HepG2 (cell line): Measurements from ENCODE around the gene TPGS1. TPM values are rescaled to one million over a fixed set of nuclear protein-coding genes. Genes with fewer than 3 reads are reported as not detected.
A peak's percentile ranks its signal among the peaks of the same experiment; 100 is the strongest.

Source experiments
- ATAC-seq: fragments of 200-7000 bp; cut with Tn5 transposase; 3 replicates; pipeline ENCODE4 v1.9.1; 2020; ENCODE audit warnings: mild to moderate bottlenecking, moderate library complexity
- BruUV-seq: library from RNA; stranded (reverse); fragments of 400-500 nt; replicated peaks from 2 replicates; lab custom pipeline; 2021; lab: Mats Ljungman, UMichigan
- CTCF ChIA-PET: fragments of 300-600 bp; formaldehyde crosslinking; extraction: SDS; loops from one replicate; lab custom pipeline; 2021; ENCODE audit warnings: low total read pairs, inconsistent platforms, low intra/inter-chr PET ratio; lab: Yijun Ruan, JAX
- POLR2A ChIA-PET: fragments of 350-600 bp; sonication (Branson Sonifier 250); formaldehyde crosslinking; loops from one replicate; lab custom pipeline; 2020; ENCODE audit warnings: antibody characterized with exemption, inconsistent platforms; lab: Yijun Ruan, JAX
- DNase-seq: peaks from one replicate; pipeline ENCODE4 v3.0.0-alpha.2; 2015; ENCODE audit warnings: low spot score
- FAIRE-seq: peaks from 3 replicates; lab custom pipeline; 2011; peaks lifted over from hg19 to GRCh38; lab: Jason Lieb, UNC
- H2AFZ ChIP-seq: one replicate; pipeline ENCODE4 v1.6.1; 2011; ENCODE audit warnings: low read length, inconsistent platforms
- H3K27ac ChIP-seq: fragments of 300-600 bp; 3 replicates; pipeline ENCODE4 v1.8.0; 2011; ENCODE audit warnings: mixed run types, mild to moderate bottlenecking, mixed read lengths, low read length, inconsistent platforms; ENCODE audit not compliant: insufficient read depth; ENCODE audit errors: extremely low read length
- H3K27me3 ChIP-seq, 2 experiments: fragments of 200-600 bp in 1 of 2; 2 replicates in 1 of 2; 3 replicates in 1 of 2; pipeline versions ENCODE4 v1.6.0 to v1.8.0; 2011; ENCODE audit warnings: low read length in 2 of 2, mild to moderate bottlenecking in 2 of 2, moderate library complexity in 2 of 2, inconsistent platforms in 1 of 2; ENCODE audit not compliant: insufficient read depth in 2 of 2, control insufficient read depth in 1 of 2
- H3K36me3 ChIP-seq, 2 experiments: fragments of 200-600 bp in 1 of 2; replicated peaks in 1 of 2; 2 replicates in 1 of 2; 3 replicates in 1 of 2; pipeline versions ENCODE4 v1.5.1 to v1.8.0; 2011; ENCODE audit warnings: low read length in 2 of 2, inconsistent platforms in 1 of 2; ENCODE audit not compliant: insufficient read depth in 2 of 2, control insufficient read depth in 1 of 2
- H3K4me1 ChIP-seq: 2 replicates; pipeline ENCODE4 v1.5.1; 2012; ENCODE audit warnings: low read length, inconsistent platforms; ENCODE audit not compliant: insufficient read depth
- H3K4me2 ChIP-seq: 2 replicates; pipeline ENCODE4 v1.6.0; 2011; ENCODE audit warnings: low read depth, low read length, inconsistent platforms
- H3K4me3 ChIP-seq, 3 experiments: fragments of 200-600 bp in 1 of 3; sonication (generic), shearing (Covaris generic) in 1 of 3; replicated peaks in 1 of 3; 2 replicates each; pipeline ENCODE4 v1.5.1; 2011 to 2016; ENCODE audit warnings: low read length in 3 of 3, inconsistent platforms in 2 of 3, low read depth in 2 of 3, mild to moderate bottlenecking in 2 of 3, control low read depth in 1 of 3, mixed read lengths in 1 of 3; ENCODE audit not compliant: insufficient read depth in 1 of 3
- H3K79me2 ChIP-seq: one replicate; pipeline ENCODE4 v1.6.1; 2011; ENCODE audit warnings: low read length, inconsistent platforms; ENCODE audit not compliant: insufficient read depth
- H3K9ac ChIP-seq: 2 replicates; pipeline ENCODE4 v1.6.0; 2011; ENCODE audit warnings: mild to moderate bottlenecking, low read depth, low read length, inconsistent platforms; ENCODE audit not compliant: insufficient read depth
- H3K9me3 ChIP-seq: 2 replicates; pipeline ENCODE4 v1.5.1; 2012; ENCODE audit warnings: mild to moderate bottlenecking, low read length
- H4K20me1 ChIP-seq: 2 replicates; pipeline ENCODE4 v1.6.0; 2011; ENCODE audit warnings: inconsistent platforms, mild to moderate bottlenecking, low read length, moderate library complexity; ENCODE audit not compliant: insufficient read depth
- BRD4 ChIP-seq: sonication (generic); formaldehyde crosslinking; IDR thresholded peaks from 2 replicates; pipeline ENCODE4 v1.4.0; 2020; ENCODE audit warnings: missing genetic modification reagents
- ONECUT2 ChIP-seq: sonication (generic); formaldehyde crosslinking; IDR thresholded peaks from 2 replicates; pipeline ENCODE4 v1.4.0; 2020; ENCODE audit warnings: missing genetic modification reagents
- RBFOX2 ChIP-seq: fragments of 200-400 bp; formaldehyde crosslinking; IDR thresholded peaks from 2 replicates; pipeline ENCODE4 v1.6.1; 2017; ENCODE audit warnings: low read depth, mild to moderate bottlenecking, low read length
- ZKSCAN5 ChIP-seq: sonication (generic); formaldehyde crosslinking; IDR thresholded peaks from 2 replicates; pipeline ENCODE4 v1.5.1; 2020; ENCODE audit warnings: mild to moderate bottlenecking, missing genetic modification reagents
- ZNF607 ChIP-seq: sonication (generic); formaldehyde crosslinking; IDR thresholded peaks from 2 replicates; pipeline ENCODE4 v1.5.1; 2020; ENCODE audit warnings: missing genetic modification reagents, mild to moderate bottlenecking, borderline replicate concordance
- WGBS: methylation state at CpG from one replicate; pipeline ENCODE4 v1.1.6; 2017; ENCODE audit warnings: low lambda C conversion rate; 5-methylcytosine and 5-hydroxymethylcytosine counted together
- in situ Hi-C: cut with HindIII; loops from 2 replicates; pipeline ENCODE4 v1.10.0; 2017; ENCODE audit warnings: low pct_unique_long_range_greater_than_20kb; ENCODE audit not compliant: extremely low pct_ligation_motif_present
- intact Hi-C: fragments of 100-400 bp; cut with micrococcal nuclease; formaldehyde crosslinking; loops from one replicate; pipeline ENCODE4 v1.10.0; 2022; ENCODE audit not compliant: unreplicated experiment
- polyA plus RNA-seq, 8 experiments: library from polyadenylated mRNA; depleted of rRNA in 3 of 8; stranded (reverse) in 7 of 8; unstranded in 1 of 8; fragments of >200 nt; fragmentation: Illumina TruSeq in 4 of 8; extraction: Trizol in 4 of 8; gene quantifications; 2 replicates each; pipeline versions ENCODE4 v1.2.1 to v1.2.3, GENCODE V29; 2011 to 2016; ENCODE audit warnings: low read depth in 4 of 8, missing spikeins in 1 of 8, mixed read lengths in 1 of 8; ENCODE audit not compliant: insufficient read depth in 1 of 8
- total RNA-seq, 5 experiments: library from RNA; depleted of rRNA; stranded (reverse); fragments of >200 nt; fragmentation: Illumina TruSeq; extraction: Trizol; gene quantifications; 2 replicates each; pipeline ENCODE4 v1.2.3, GENCODE V29; 2016; ENCODE audit warnings: low read depth in 1 of 5
- TF ChIP-seq, protein P1 (sequence below): sonication (generic); formaldehyde crosslinking; IDR thresholded peaks from 2 replicates; pipeline ENCODE4 v1.5.1; 2020; ENCODE audit warnings: missing genetic modification reagents, mild to moderate bottlenecking, borderline replicate concordance

The TPGS1 gene
- total and polyA plus RNA-seq, 2 of the 13 experiments (the other 11 are each of a cell fraction or from before 2014, with no cell fraction given), result 1.1 to 6.2 TPM

- H4K20me1 ChIP-seq, result peaks cover 32% of the 10 kb centered on the region; the same call in 1 of the 2 replicates
- TF ChIP-seq RBFOX2 (0 out of 2 replicates have a peak, but pooled peaks have one; percentile 28), ZNF607 (no peak)
- no peak overlapping the region for H3K4me2 ChIP-seq
- ATAC-seq (no peak), FAIRE-seq (no peak), DNase-seq (no peak)
- H2AFZ ChIP-seq, result no peak overlapping the region
- H3K27me3 ChIP-seq, result peaks cover 1 to 5% of the 10 kb centered on the region in 2 experiments; a peak in 2 of 5 replicates
- ChIA-PET POLR2A (no interaction called here), CTCF (no interaction called here)
- in situ Hi-C loops (no loop called here), intact Hi-C loops (no loop called here)
- no peak overlapping the region for H3K27ac ChIP-seq
- peaks cover 30% of the 10 kb centered on the region for H3K4me1 ChIP-seq
- 96% methylated on average over 30 of the region's 30 CpGs for WGBS
- H3K36me3 ChIP-seq, result no peaks in the 10 kb centered on the region; a peak in 1 of 5 replicates
- no peak overlapping the region for H3K9ac ChIP-seq
- H3K4me3 ChIP-seq, result no peak overlapping the region
- BruUV-seq, result no TSS peak
- H3K9me3 ChIP-seq, result no peaks in the 10 kb centered on the region
- H3K79me2 ChIP-seq, result no peaks in the 10 kb centered on the region
These were observed 49.7 kb upstream of the TPGS1 start for GRCh38 chr19:457636-458035.

DNA sequence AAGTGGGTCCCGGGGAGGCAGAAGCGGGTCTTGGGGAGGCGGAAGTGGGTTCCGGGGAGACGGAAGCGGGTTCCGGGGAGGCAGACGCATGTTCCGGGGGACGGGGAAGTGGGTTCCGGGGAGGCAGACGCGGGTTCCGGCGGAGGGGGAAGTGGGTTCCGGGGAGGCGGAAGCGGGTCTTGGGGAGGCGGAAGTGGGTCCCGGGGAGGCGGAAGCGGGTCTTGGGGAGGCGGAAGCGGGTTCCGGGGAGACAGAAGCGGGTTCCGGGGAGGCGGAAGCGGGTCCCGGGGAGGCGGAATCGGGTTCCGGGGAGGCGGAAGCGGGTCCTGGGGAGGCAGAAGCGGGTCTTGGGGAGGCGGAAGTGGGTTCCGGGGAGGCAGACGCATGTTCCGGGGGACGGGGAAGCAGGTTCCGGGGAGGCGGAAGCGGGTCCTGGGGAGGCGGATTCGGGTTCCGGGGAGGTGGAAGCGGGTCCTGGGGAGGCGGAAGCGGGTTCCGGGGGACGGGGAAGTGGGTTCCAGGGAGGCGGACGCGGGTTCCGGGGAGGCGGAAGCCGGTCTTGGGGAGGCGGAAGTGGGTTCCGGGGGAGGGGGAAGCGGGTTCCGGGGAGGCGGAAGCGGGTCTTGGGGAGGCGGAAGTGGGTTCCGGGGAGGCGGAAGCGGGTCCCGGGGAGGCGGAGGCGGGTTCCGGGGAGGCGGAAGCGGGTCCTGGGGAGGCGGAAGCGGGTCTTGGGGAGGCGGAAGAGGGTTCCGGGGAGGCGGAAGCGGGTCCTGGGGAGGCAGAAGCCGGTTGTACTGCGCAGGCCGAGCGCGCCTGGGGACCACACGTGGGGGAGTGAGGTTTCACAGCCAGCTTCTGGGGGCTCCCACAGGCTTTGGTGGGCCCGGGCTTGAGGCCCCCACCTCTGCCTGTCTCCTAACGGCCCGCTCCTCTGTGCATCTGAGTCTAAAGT lies 48.9 kb upstream of the TPGS1 start:
- no TSS peak for BruUV-seq
- no peak for FAIRE-seq
- CTCF ChIA-PET, result no interaction called here

More for the DNA sequence above, 48.9 kb upstream of the TPGS1 start:
- H4K20me1 ChIP-seq, result peaks cover 32% of the 10 kb centered on the region; the same call in 1 of the 2 replicates
- H3K4me2 ChIP-seq, result peak overlapping the region; percentile 7; the same call in 1 of the 2 replicates
- in situ Hi-C loops (no loop called here), intact Hi-C loops (no loop called here)
- H3K79me2 ChIP-seq, result no peaks in the 10 kb centered on the region
- H3K4me1 ChIP-seq, result peaks cover 37% of the 10 kb centered on the region
- H3K27ac ChIP-seq, result no peak overlapping the region
- POLR2A ChIA-PET, result no interaction called here
- H3K4me3 ChIP-seq, result no peak overlapping the region
- no peak overlapping the region for H3K9ac ChIP-seq
- 97% methylated on average over 87 of the region's 89 CpGs for WGBS
- TF ChIP-seq BRD4 (CRISPR knock-in tag) (no peak), ZKSCAN5 (CRISPR knock-in tag) (no peak), ONECUT2 (CRISPR knock-in tag) (no peak)
- TF ChIP-seq, protein P1, sequence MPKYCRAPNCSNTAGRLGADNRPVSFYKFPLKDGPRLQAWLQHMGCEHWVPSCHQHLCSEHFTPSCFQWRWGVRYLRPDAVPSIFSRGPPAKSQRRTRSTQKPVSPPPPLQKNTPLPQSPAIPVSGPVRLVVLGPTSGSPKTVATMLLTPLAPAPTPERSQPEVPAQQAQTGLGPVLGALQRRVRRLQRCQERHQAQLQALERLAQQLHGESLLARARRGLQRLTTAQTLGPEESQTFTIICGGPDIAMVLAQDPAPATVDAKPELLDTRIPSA, result no peak
- H3K27me3 ChIP-seq, result peaks cover 1 to 5% of the 10 kb centered on the region in 2 experiments; a peak in 2 of 5 replicates
- no peak for ATAC-seq
- H2AFZ ChIP-seq, result no peak overlapping the region
- H3K9me3 ChIP-seq, result no peaks in the 10 kb centered on the region
- no peaks in the 10 kb centered on the region; a peak in 1 of 5 replicates for H3K36me3 ChIP-seq
- no peak for DNase-seq
